ENCODE measurements around the gene PLGRKT.
A peak's percentile ranks its signal among the peaks of the same experiment; 100 is the strongest.
"Not testable (repeated sequence)": the region's sequence is repeated elsewhere in the genome, so short reads cannot be mapped to it uniquely, and the experiment has no call there.

PLGRKT gene

DNA sequence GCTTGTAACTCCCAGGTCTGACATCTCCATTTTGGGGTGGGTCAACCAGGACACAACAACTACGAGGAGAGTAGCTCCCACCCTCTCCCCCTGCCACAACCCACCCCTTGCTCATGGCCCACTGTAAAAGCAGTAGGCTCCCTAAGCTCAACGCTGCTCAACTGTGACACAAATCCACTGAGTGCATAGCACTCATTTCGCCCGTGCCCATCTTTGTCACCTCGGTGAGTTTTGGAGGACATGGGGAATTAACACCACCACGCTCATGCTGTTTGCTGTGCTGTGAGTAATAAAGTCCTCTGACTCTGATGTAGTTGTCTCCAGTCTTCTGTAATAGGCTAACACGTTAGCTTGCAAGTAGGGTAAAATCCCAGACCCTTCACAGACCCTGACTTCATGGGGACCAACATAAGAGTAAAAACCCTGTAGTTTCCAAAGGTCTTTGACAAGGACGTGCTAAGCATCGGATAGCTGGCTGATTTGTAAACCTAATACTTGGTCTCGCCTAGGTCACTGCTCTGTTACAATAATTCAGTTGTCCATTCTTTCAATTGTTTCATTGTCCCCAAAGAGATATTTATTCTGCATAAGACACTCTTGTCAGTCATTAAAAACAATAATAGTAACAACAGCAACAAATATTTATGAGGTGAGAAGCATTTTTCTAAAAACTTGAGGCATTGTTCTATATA, 7.7 kb downstream of the PLGRKT start:
- DNase-seq: no peak

DNA sequence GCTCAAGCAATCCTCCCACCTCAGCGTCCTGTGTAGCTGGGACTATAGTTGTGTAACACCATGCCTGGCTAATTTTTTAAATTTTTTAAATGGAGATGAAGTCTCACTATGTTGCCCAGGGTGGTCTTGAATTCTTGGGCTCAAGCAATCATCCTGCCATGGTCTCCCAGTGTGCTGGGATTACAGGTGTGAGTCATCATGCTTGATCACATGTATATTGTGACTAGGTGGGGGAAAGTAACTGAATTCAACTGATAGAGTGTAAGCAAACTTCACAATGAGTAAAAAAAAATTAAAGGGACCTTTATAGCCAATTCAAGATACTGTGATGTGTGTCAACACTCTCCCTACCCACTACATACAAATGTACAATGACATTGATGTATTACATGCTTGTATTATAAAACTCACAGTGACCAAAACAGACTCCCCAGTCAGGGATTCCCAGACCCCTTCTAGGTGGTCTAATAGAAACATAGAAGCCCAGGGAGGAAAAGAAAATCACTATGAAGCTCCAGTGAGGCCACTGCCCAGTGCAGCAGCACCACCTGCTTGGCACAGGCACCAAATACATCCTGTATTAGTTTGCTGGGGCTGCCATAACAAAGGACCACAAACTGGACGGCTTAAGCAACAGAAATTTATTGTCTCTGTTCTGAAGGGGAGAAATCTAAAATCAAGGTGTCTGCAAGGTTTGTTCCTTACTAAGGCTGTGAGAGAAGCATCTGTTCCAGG, 8.8 kb downstream of the PLGRKT start:
- DNase-seq: no peak

DNA sequence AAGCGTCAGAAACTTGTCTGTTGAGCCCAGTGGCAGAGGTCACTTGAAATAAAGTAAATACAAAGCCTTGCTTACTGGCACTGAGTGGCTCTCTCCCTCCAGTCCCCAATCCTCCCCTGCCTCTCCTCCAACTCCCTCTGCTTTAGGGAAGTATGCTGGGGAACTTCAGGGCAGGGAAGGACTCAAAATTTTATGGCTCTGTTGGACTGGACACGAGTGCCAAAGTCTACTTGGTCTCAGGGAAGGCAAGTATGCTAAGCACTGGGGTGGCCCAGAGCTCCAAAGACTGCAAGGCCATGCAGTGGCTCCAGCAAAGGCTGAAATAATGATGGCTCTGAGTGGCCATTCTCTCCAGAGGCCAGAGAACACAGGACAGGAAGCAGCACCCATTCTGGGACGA, 9.6 kb downstream of the PLGRKT start:
- no peak for DNase-seq

DNA sequence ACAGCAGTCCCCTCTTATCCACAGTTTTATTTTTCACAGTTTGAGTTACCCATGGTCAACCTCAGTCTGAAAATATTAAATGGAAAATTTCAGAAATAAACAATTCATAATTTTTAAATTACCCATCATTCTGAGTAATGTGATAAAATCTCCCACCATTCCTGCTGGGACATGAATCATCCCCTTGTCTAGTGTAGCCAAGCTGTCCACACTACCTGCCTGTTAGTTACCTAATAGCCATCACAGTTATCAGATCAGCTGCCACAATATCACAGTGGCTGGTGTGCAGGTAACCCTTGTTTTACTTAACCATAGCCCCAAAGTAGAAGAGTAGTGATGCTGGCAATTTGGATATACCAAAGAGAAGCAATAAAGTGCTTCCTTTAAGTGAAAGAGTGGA, 10.7 kb downstream of the PLGRKT start:
- DNase-seq: no peak

DNA sequence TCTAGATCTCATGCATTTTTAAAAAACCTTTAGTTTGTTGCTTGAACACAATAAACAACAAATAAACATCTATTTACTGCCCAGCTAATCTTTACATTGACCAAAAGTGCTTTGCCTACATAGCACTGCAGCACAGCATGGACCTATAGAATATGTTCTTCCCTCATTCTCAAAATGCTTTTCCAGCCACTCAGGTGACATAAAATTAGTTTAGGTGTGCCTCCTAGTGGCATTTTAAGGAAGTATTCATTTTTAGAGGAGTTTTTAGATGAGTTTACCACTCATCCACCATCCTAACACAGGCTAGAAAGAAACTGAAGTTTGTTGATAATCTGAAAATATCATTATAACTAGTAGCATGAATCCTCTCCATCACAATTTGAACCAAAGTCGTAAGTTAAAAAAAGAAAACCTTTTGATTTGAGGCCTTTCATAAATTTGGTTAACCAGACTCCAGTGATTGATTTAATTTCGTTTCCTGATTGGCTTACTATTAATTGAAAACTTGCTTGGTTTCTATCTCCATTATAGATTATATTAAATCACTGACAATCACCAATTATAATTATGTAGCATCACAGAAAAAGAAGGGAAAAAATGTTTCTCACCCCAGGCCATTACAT, 12.6 kb downstream of the PLGRKT start:
- DNase-seq: peak; percentile 13

DNA sequence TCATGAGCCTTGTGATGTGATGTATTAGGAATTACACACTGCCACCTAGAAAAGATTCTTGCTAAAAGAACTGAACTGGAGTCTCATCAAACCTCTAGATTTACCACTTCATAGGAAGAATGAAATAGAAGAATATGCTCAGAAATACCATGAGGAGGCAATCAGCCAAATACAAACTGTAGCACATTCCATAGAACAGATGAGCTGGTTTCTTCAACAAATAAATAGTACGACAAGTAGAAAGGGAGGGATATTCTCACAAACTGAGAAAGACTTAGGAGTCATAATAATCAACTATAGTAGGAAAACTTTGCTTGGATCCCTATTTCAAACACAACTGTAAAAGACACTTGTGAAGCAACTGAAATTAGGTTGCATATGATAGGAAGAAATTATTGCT, 15.4 kb downstream of the PLGRKT start:
- DNase-seq: no peak

DNA sequence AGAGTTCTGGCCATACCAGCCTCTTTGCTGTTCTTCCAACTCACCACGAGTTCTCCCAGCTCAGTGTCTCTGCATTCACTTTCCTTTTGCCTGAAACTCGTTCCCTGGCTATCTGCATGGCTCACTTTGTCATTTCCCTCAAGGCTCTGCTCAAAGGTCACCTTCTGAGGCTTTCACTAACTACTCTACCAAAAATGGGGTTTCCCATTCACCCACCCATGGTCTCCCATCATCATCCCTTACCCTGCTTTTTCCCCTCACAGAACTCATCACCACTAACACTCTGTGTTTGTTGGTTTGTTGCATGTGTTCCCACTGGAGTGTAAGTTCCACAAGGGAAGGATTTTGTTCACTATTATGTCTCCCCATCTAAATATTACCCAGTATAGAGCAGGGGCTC, 16.6 kb downstream of the PLGRKT start:
- DNase-seq: no peak

DNA sequence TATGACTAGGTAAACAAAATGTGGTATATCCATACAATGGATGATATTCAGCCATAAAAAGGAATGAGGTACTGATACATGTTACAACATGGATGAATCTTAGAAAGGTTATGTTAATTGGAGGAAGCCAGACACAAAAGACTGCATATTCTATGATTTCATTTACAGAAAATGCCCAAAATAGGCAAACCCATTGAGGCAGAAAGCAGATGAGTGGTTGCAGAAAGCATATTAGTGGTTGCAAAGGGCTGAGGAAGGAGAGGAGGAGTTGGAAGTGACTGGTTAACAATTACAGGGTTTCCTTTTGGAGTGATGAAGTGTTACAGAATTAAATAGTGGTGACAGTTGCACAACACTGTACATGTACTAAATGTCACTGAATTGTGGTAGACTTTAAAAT, 17.7 kb downstream of the PLGRKT start:
- no peak for DNase-seq

DNA sequence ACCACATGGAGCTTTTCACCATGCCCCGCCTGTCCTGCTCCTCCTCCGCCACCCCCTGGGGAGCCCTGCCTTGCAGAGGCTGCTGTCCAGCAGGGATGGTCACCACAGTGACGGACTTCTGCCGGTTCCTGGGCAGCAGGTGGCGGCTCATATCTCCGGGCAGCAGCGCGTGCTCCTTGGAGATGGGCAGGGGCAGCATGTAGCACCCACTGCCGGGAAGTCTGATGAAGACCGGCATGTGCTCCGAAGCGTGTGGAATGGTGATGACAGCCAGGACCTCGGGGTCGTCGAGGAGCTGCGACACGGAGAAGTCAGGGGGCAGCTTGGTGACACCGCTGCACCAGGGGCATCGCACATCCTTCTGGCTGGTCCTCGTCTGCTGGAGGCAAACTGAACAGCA, 19.2 kb downstream of the PLGRKT start:
- no peak for DNase-seq

DNA sequence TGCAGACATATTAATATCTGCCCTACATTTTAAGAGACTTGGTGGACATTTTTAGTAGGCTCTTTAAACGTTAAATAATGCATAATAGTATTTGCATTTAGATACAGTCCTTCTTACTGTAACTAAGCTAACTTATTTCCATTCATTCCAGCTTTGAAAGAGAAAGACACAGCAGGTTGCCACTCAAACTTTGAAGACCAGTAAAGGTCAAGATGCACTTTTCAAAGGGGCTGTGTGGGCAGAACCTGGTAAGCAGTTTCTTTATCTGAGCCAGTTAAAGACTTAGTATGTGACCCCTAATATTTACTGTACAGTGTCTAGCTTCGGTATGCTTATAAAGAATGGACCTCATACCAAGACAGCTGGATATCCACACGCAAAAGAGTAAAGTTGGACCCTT, 20.8 kb downstream of the PLGRKT start:
- DNase-seq: no peak

DNA sequence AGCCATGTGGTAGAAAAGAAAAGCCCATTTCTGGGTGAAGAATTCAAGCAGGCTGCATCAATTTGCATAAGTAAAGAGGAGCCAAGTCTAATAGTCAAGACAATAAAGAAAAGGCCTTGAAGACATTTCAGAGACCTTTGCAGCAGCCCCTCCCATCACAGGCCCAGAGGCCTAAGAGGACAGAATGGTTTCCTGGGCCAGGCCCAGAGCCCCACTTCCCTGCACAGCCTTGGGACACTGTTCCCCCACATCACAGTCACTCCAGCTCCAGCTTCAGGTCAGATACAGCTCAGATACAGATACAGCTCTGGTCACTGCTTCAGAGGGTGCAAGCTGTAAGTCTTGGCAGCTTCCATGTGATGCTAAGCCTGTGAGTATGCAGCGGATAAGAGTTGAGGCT, 29.1 kb downstream of the PLGRKT start:
- no peak for DNase-seq

DNA sequence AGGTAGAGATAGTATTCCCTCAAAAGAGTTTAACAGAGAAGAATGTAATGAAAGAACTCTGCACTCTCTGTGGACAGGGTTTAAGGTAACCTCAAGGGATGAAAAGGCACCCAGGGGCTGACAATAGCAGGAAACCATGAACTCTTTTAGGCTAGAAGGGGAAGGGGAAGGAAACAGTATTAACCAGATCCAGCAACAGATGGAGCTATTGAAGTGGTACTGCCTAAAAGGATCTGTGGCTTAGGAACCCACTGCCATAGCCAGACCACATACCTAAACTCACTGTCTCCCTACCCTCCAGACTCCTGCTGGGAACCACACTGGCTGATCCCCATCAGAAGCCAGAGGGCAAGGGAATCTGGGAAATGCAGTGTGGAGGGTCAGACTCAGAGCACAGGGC, 35.5 kb downstream of the PLGRKT start:
- no peak for DNase-seq

DNA sequence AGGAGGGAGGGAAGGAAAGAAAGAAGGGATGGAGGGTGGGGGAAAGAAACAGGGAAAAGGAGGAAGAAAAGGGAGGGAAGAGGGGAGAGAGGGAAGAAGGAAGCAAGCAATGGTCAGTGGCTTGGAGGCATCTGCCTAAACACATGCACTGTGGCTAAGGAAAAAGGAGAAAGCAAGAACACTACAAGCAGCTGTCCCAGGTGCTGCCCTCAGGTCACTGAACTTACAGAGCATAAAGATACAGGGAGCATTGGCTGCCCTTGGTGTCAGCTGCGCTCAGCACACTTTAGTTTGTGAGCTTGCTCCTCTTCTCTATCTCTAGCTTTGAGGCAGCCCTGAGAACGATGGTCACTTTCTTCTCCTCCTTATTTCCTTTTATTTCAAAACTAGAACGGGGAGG, 40.2 kb downstream of the PLGRKT start:
- not testable (repeated sequence) for DNase-seq

DNA sequence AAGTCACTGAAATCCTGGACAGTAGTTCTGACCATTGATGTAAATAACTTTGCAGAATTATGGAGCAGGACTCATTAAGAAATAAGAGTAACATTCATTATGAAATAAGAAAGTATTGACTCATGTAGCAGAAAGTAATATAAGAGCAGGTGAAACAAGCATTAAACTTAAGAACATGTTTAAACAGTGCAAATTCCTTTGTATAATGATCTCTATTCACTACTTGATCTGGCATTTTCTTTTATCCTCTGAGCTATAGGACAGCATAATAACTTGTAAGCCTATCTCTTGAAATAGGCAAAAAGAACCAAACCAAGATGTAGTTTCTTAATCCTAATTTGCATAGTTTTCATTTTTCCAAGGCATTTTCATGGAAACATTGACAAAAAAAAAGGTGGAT, 42.3 kb downstream of the PLGRKT start:
- no peak for DNase-seq

DNA sequence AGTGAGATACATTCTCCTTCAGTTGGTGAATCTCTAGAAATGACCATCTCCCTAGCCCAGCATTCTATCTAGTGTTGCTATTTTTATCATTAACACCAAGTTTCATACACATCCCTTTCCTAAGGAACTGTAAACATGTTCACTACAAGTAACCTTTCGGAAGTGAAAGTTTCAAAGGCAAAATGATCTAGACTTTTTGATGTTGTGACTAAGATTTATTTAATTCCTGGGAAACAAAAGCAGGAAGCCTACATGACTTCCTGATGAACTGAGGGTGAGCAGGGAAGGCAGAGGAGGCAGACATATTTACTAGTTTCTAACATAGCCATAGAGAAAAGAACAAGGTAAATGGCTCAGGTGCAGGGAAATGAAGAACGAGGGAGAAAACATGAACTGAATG, 43.7 kb downstream of the PLGRKT start:
- DNase-seq: not testable (repeated sequence)

DNA sequence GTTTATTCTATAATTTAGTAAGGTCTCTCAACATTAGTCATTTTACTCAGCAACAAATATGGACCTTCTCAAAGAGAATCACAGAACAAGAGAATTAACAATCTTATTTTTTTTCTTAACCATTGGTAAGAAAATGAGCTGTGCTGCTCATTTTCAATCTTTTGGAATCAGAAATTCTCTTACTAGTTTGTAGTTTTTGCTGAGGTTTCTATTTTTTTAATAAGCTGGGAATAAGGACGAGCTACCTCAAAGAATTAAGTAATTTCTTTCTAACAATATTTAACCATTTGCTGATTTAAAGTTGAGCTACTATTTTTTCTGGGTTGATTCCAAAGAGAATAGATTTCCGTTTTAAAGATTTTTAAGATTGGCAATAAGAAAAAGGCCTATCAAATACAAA, 44.2 kb downstream of the PLGRKT start:
- DNase-seq: no peak

DNA sequence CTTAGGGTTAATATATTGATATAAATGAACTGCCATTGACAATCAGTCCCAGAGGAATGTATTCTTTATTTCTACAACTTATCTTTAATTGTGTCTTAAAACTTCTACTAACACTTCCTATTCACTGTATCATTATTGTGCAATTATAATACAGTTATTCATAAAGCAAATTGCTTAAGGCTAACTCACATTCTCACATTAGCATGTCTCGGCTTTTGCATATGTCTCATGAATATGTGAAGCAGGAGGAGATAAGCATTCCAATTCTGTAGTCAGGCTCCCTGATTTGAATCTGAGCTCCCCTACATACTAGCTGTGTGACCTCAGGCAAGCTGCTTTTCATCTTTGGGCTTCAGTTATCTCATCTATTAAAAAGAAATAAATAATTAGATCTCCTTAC, 45.4 kb downstream of the PLGRKT start:
- DNase-seq: no peak

DNA sequence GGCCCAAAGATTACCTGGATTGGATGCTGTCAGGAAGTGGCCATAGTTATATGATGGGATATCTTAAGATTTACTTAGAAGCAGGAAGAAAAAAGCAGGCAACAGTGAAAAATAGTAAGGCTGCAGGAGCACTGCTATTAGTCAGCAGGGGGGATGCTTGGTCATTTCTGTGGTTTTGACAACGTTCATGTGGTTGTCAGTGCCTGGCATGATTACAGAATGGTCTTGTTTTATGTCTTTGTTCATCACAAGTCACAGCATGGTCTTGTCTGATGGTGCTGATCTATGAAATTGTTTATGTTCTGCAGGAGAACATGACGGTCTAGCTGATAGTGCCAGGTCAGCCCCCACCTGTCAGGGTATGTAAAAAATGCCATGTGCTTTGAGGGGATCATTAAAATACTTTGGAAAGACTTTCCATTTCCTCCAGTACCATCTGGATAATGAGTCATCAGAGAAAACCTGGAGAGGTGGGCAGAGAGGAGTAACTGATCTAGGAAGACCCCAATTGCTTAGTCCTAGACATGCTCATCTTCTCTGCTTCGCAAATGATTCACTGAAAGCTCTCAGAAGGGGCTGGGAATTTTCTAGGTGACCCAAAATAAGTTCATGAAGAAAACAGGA, 48.5 kb downstream of the PLGRKT start:
- no peak for DNase-seq

DNA sequence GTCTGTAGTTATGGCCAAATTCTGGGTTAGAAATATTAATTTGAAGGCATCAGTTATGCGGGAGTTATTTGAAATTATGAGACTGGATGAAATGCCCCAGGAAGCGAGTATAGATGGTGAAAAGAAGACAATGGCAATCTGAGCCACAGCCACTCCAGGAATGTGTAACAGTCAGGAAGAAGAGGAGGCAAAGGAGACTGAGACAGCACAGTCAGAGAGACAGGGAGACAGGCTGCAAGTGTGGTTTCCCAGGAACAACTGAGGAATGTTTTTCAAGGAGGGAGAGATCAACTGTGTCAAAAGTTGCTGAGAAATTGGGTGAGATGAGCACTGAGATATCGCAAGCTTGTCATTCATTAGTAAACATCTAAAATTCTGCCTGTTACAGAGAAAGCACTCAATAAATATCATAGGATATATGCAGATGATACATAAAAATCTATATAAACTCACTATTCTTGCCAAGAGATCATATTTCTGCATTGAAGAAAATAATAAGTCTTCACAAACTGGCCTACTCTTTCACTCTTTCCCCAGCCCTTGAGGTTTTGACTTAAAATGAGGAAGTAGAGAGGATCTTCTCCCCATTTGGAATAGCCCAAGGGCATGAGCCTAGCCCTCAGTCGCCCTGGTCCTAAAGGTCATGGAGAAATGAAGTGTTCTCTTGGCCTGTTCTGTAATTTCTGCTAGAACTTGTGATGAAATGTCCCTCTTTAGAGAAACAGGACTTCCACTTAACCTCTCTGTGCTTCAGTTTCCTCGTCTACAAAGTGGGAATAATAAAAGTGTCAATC, 49.5 kb downstream of the PLGRKT start:
- DNase-seq: no peak

DNA sequence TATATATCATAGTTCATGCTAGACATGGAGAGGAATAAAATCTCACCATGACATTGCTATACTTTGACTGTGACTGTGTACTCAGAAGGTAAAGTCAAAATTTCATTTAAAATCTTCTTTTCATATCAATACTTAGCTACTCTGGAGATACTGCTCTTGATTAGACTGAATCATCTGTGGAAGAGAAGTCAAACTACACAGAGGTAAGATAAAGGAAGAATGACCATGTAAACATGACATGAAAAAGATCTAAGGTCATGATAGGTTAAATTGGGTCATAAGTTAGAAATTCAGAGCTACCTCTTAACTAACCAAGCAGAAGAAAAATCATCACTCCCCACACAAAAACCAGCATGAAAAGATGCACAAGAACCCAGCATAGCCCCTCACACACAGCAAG, 53.3 kb downstream of the PLGRKT start:
- no peak for DNase-seq

DNA sequence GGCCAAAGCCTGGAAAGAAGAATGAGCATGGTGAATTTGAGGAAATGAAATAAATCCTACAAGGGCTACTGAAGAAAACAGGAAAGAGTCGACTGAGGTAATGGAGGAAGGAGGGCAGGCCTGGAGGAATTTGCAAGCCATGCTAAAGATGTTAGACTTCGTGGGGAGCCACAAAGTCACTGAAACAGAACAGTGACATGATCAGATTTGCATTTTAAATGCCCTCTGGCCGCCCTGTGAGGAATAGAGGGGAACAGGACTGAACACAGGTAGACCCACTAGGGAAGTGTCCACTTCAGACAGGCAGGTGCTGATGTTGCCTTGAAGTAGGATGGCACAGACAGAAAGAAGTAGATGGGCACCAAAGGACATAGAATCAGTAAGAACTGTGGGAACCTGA, 55.2 kb downstream of the PLGRKT start:
- DNase-seq: no peak

DNA sequence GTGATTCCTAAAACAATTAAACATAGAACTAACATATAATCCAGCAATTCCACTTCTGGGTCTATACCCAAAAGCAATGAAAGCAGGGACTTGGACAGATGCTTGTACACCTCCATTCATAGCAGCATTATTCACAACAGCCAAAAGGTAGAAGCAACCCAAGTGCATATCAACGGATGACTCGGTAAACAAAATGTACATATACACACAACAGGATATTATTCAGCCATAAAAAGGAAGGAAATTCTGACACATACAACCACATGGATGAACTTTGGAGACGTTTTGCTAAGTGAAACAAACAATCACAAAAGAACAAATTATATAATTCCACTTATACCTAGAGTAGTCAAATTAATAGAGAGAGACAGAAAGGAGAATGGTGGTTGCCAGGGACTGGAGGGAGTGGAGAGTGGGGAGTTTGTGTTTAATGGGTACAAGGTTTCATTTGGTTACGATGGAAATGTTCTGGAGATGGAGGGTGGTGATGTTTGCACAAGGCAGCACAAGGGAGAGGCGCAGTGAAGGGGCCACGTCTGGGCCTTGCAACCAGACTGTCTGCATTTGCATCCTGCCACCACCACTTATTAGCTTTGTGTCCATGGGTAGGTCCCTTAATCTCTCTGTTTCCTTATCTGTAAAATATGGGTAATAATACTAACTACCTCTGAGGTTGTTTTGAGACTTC, 61.8 kb downstream of the PLGRKT start:
- no peak for DNase-seq

DNA sequence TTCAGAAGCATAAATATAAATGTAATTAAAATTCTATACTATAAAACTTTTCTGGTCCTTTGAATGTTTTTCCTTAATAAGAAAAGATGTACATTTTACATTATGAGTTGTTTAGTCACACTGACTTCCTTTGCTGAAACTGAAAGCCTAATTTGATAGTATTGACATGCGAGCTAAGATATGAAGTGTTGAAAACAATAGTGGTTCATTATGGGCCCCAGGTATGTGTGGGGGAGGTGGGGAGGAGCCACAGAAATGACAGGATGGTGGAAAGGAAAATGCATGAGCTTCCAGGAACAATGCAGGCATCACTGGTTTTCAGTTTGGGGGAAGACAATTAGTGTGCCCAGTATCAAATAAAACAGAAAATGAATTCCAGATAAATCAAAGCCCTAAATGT, 62.6 kb downstream of the PLGRKT start:
- no peak for DNase-seq

Measured in NCI-H1436 (cell line).